ENCODE data around the gene RAB7B. TPM values are rescaled to one million over a fixed set of nuclear protein-coding genes. Genes with fewer than 3 reads are reported as not detected.

Gene RAB7B
- total and polyA plus RNA-seq, 2 donors from 2014 or later, result 0.73 to 2.0 TPM

GRCh38 chr1:205930195-205930577 is 73.0 kb downstream of the RAB7B start:
- Histone ChIP-seq H3K36me3 (ENCODE audit: control insufficient read depth in 2 of 3, insufficient read depth in 3 of 3, low read length in 3 of 3) (no peaks in the 10 kb centered on the region), H3K9ac (ENCODE audit: low read length in 3 of 3) (no peak overlapping the region), H3K27me3 (ENCODE audit: control insufficient read depth, insufficient read depth, low read length) (no peaks in the 10 kb centered on the region), H3K4me3 (ENCODE audit: low read length in 3 of 3) (no peak overlapping the region), H3K4me1 (ENCODE audit: control insufficient read depth in 2 of 3, insufficient read depth in 2 of 3, low read depth in 1 of 3, low read length in 3 of 3) (no peaks in the 10 kb centered on the region), H3K27ac (ENCODE audit: low read depth in 2 of 2, low read length in 2 of 2) (no peak overlapping the region), H3K9me3 (ENCODE audit: control insufficient read depth in 2 of 3, insufficient read depth in 1 of 3, low read length in 3 of 3) (no peaks in the 10 kb centered on the region)
- FAIRE-seq (no peak), DNase-seq (no peak)
- intact Hi-C loops (cut with DNase I), result no loop called here
- TF ChIP-seq CTCF (IDR thresholded peaks at IDR 0.05; ENCODE audit: borderline replicate concordance, extremely low read depth, insufficient read depth), result no peak

- TF ChIP-seq CTCF (IDR thresholded peaks at IDR 0.05; ENCODE audit: borderline replicate concordance, extremely low read depth, insufficient read depth), result no peak
- intact Hi-C loops (cut with DNase I), result loop anchor here (10.0 kb wide), 1 partner anchor 185 kb away; the partner anchor contains the start of gene AVPR1B
- FAIRE-seq, result no peak
Measured at GRCh38 chr1:205929496-205930194, 73.5 kb downstream of the RAB7B start.

GRCh38 chr1:205928317-205928716 is 74.9 kb downstream of the RAB7B start:
- no peaks in the 10 kb centered on the region for H3K36me3 ChIP-seq (ENCODE audit: control insufficient read depth in 2 of 3, insufficient read depth in 3 of 3, low read length in 3 of 3)
- no peaks in the 10 kb centered on the region for H3K9me3 ChIP-seq (ENCODE audit: control insufficient read depth in 2 of 3, insufficient read depth in 1 of 3, low read length in 3 of 3)
- no peak overlapping the region for H3K27ac ChIP-seq (ENCODE audit: low read depth in 2 of 2, low read length in 2 of 2)
- DNase-seq (peak in 1 of 5 donors; percentile 62), FAIRE-seq (no peak)
- no peak for TF ChIP-seq CTCF (IDR thresholded peaks at IDR 0.05; ENCODE audit: borderline replicate concordance, extremely low read depth, insufficient read depth)
- intact Hi-C loops (cut with DNase I), result loop anchor here (10.0 kb wide), 1 partner anchor 186 kb away; the partner anchor contains the start of gene AVPR1B
- H3K4me3 ChIP-seq (ENCODE audit: low read length in 3 of 3), result no peak overlapping the region
- no peaks in the 10 kb centered on the region for H3K4me1 ChIP-seq (ENCODE audit: control insufficient read depth in 2 of 3, insufficient read depth in 2 of 3, low read depth in 1 of 3, low read length in 3 of 3)
- no peaks in the 10 kb centered on the region for H3K27me3 ChIP-seq (ENCODE audit: control insufficient read depth, insufficient read depth, low read length)
- no peak overlapping the region for H3K9ac ChIP-seq (ENCODE audit: low read length in 3 of 3)

More at GRCh38 chr1:205929496-205930194, 73.5 kb downstream of the RAB7B start:
- DNase-seq, result no peak
- H3K4me1 ChIP-seq (ENCODE audit: control insufficient read depth in 2 of 3, insufficient read depth in 2 of 3, low read depth in 1 of 3, low read length in 3 of 3), result no peaks in the 10 kb centered on the region
- H3K9ac ChIP-seq (ENCODE audit: low read length in 3 of 3), result no peak overlapping the region
- no peak overlapping the region for H3K27ac ChIP-seq (ENCODE audit: low read depth in 2 of 2, low read length in 2 of 2)
- no peaks in the 10 kb centered on the region for H3K9me3 ChIP-seq (ENCODE audit: control insufficient read depth in 2 of 3, insufficient read depth in 1 of 3, low read length in 3 of 3)
- H3K27me3 ChIP-seq (ENCODE audit: control insufficient read depth, insufficient read depth, low read length), result no peaks in the 10 kb centered on the region
- no peaks in the 10 kb centered on the region for H3K36me3 ChIP-seq (ENCODE audit: control insufficient read depth in 2 of 3, insufficient read depth in 3 of 3, low read length in 3 of 3)
- no peak overlapping the region for H3K4me3 ChIP-seq (ENCODE audit: low read length in 3 of 3)

Measured in kidney (tissue), 14 donors.